Loucy (cell line): ENCODE results near the gene CTNND2.

Source experiments
- EZH2phosphoT487 ChIP-seq: fragments of 200-600 bp; IDR thresholded peaks from 2 replicates; pipeline ENCODE4 v1.6.1; 2018; ENCODE audit warnings: antibody characterized with exemption, mild to moderate bottlenecking, moderate library complexity, borderline replicate concordance
- TF ChIP-seq, protein P1 (sequence below): fragments of 200-600 bp; sonication (generic); conservative IDR thresholded peaks from 2 replicates; pipeline ENCODE4 v1.5.1; 2014; ENCODE audit warnings: mild to moderate bottlenecking, antibody characterized with exemption, low read length

DNA sequence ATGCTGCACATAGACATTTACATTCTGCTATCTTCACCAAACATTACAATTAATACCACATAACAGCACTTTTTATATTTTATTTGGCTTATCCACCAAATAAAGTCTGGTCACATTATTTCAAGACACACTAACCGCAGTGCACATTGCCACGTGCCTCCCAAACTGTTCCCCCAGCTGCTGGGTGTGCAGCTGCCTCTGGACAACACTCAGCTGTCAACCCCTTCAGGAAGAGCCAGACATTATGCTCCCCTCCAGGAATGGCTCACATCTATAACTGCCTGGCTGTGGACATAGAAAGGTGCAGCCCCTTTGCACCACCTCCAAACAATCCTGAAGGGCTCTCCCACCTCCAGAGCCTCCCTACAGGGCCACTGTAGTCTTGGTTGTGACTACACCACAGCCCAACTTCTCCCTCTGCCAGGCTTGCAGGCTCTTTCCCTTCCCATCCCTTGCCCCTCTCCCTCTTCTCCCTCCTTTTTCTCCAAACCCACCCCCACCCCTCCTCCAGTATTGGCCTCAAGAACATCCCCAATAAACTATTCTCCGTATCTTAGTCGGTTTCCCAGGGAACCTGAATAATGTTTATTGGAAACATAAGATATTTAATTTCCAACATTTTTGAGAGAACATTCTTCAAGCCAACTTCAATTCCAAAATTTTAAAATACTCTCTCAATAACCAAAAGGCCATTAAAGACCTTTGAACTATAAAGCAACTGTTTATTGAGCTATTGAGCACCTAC lies 372.3 kb downstream of the CTNND2 start:
- TF ChIP-seq, protein P1, sequence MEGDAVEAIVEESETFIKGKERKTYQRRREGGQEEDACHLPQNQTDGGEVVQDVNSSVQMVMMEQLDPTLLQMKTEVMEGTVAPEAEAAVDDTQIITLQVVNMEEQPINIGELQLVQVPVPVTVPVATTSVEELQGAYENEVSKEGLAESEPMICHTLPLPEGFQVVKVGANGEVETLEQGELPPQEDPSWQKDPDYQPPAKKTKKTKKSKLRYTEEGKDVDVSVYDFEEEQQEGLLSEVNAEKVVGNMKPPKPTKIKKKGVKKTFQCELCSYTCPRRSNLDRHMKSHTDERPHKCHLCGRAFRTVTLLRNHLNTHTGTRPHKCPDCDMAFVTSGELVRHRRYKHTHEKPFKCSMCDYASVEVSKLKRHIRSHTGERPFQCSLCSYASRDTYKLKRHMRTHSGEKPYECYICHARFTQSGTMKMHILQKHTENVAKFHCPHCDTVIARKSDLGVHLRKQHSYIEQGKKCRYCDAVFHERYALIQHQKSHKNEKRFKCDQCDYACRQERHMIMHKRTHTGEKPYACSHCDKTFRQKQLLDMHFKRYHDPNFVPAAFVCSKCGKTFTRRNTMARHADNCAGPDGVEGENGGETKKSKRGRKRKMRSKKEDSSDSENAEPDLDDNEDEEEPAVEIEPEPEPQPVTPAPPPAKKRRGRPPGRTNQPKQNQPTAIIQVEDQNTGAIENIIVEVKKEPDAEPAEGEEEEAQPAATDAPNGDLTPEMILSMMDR = no peak
- no peak for TF ChIP-seq EZH2phosphoT487
